BE2C (cell line): ENCODE data around the gene WDR6.

Experiments used
- DNase-seq: peaks from one replicate; pipeline ENCODE4 v3.0.0-alpha.2; 2020
- H3K27me3 ChIP-seq: fragments of 250-450 bp; sonication (Bioruptor Pico); 2 replicates; pipeline ENCODE4 v1.5.1; 2020; ENCODE audit warnings: mild to moderate bottlenecking
- H3K36me3 ChIP-seq: fragments of 250-450 bp; sonication (Bioruptor Pico); 2 replicates; pipeline ENCODE4 v1.5.1; 2020; ENCODE audit warnings: mild to moderate bottlenecking
- H3K4me1 ChIP-seq: fragments of 250-450 bp; sonication (Bioruptor Pico); 2 replicates; pipeline ENCODE4 v1.5.1; 2020
- H3K4me3 ChIP-seq: 2 replicates; pipeline ENCODE4 v1.5.1; 2011; ENCODE audit warnings: low read depth, low read length
- H3K9me3 ChIP-seq: fragments of 250-450 bp; sonication (Bioruptor Pico); 2 replicates; pipeline ENCODE4 v1.5.1; 2020
- CTCF ChIP-seq: IDR thresholded peaks from 2 replicates; pipeline ENCODE4 v1.5.1; 2012; ENCODE audit warnings: mild to moderate bottlenecking, low read depth, low read length

Gene WDR6

GRCh38 chr3:49024449-49024848 lies 17.3 kb downstream of the WDR6 start:
- no peaks in the 10 kb centered on the region for H3K9me3 ChIP-seq
- H3K4me1 ChIP-seq = no peaks in the 10 kb centered on the region
- no peak for DNase-seq
- H3K36me3 ChIP-seq = peaks cover 34% of the 10 kb centered on the region
- no peak for TF ChIP-seq CTCF
- H3K4me3 ChIP-seq = no peak overlapping the region
- H3K27me3 ChIP-seq = no peaks in the 10 kb centered on the region

GRCh38 chr3:49025005-49025792 lies 18.0 kb downstream of the WDR6 start:
- no peaks in the 10 kb centered on the region for H3K4me1 ChIP-seq

GRCh38 chr3:49025793-49026520 lies 18.8 kb downstream of the WDR6 start:
- H3K36me3 ChIP-seq = peaks cover 34% of the 10 kb centered on the region

More at GRCh38 chr3:49025005-49025792, 18.0 kb downstream of the WDR6 start:
- no peak for TF ChIP-seq CTCF
- H3K27me3 ChIP-seq = no peaks in the 10 kb centered on the region
- H3K9me3 ChIP-seq = no peaks in the 10 kb centered on the region
- H3K36me3 ChIP-seq = peaks cover 34% of the 10 kb centered on the region
- H3K4me3 ChIP-seq = no peak overlapping the region
- no peak for DNase-seq

GRCh38 chr3:49026536-49026935 lies 19.3 kb downstream of the WDR6 start:
- Histone ChIP-seq H3K36me3 (peaks cover 35% of the 10 kb centered on the region), H3K4me1 (no peaks in the 10 kb centered on the region), H3K27me3 (no peaks in the 10 kb centered on the region), H3K4me3 (no peak overlapping the region), H3K9me3 (no peaks in the 10 kb centered on the region)
- no peak for DNase-seq
- TF ChIP-seq CTCF = no peak

More at GRCh38 chr3:49025793-49026520, 18.8 kb downstream of the WDR6 start:
- TF ChIP-seq CTCF = no peak
- H3K4me1 ChIP-seq = no peaks in the 10 kb centered on the region
- no peak for DNase-seq
- no peaks in the 10 kb centered on the region for H3K27me3 ChIP-seq
- H3K4me3 ChIP-seq = no peak overlapping the region
- H3K9me3 ChIP-seq = no peaks in the 10 kb centered on the region

GRCh38 chr3:49027634-49028033 lies 20.4 kb downstream of the WDR6 start:
- no peak overlapping the region for H3K4me3 ChIP-seq
- H3K36me3 ChIP-seq = peaks cover 40% of the 10 kb centered on the region
- H3K4me1 ChIP-seq = no peaks in the 10 kb centered on the region
- TF ChIP-seq CTCF = no peak
- H3K9me3 ChIP-seq = no peaks in the 10 kb centered on the region
- H3K27me3 ChIP-seq = no peaks in the 10 kb centered on the region
- no peak for DNase-seq

- no peaks in the 10 kb centered on the region for H3K9me3 ChIP-seq
- TF ChIP-seq CTCF = no peak
- no peaks in the 10 kb centered on the region for H3K4me1 ChIP-seq
- DNase-seq = no peak
- H3K36me3 ChIP-seq = peaks cover 36% of the 10 kb centered on the region
- no peaks in the 10 kb centered on the region for H3K27me3 ChIP-seq
- peak overlapping the region; percentile 77 for H3K4me3 ChIP-seq
Observed at GRCh38 chr3:49028298-49028672, 21.1 kb downstream of the WDR6 start.
